Kasumi-1 (cell line): ENCODE measurements around the gene SIN3A.
A peak's percentile ranks its signal among the peaks of the same experiment; 100 is the strongest.
"Not testable (repeated sequence)": the region's sequence is repeated elsewhere in the genome, so short reads cannot be mapped to it uniquely, and the experiment has no call there.

Experiments used
- DNase-seq, 2 experiments: peaks; one replicate each; lab custom pipeline; 2025; lab: John Stamatoyannopoulos, UW

Gene SIN3A

GRCh38 chr15:75335705-75336355, 115.7 kb downstream of the SIN3A start, which contains the start of gene COMMD4:
COMMD4 (plus strand) TSS chr15:75336063; CDS start chr15:75336090, 27 bp downstream.
- peak; percentile 79 to 84 for DNase-seq

- DNase-seq: no peak
Measured at GRCh38 chr15:75335313-75335704, 116.2 kb downstream of the SIN3A start.

GRCh38 chr15:75333654-75334419, 117.7 kb downstream of the SIN3A start:
- DNase-seq: not testable (repeated sequence)

GRCh38 chr15:75332093-75332492, 119.4 kb downstream of the SIN3A start:
- DNase-seq: not testable (repeated sequence)

GRCh38 chr15:75329571-75329970, 121.9 kb downstream of the SIN3A start:
- no peak for DNase-seq

- DNase-seq: no peak
Measured at GRCh38 chr15:75328493-75329314, 122.8 kb downstream of the SIN3A start.

GRCh38 chr15:75327491-75327890, 124.0 kb downstream of the SIN3A start:
- DNase-seq: no peak

GRCh38 chr15:75327005-75327404, 124.5 kb downstream of the SIN3A start:
- no peak for DNase-seq

GRCh38 chr15:75325922-75326321, 125.6 kb downstream of the SIN3A start:
- DNase-seq: no peak

GRCh38 chr15:75321711-75322110, 129.8 kb downstream of the SIN3A start:
- no peak for DNase-seq
